H1 (cell line): ENCODE results near the gene BSPRY. TPM values are rescaled to one million over a fixed set of nuclear protein-coding genes. Genes with fewer than 3 reads are reported as not detected.
A peak's percentile ranks its signal among the peaks of the same experiment; 100 is the strongest.

Experiments used
- CTCF ChIA-PET: fragments of 300-600 bp; sonication (Branson Sonifier 250); formaldehyde crosslinking; loops from one replicate; lab custom pipeline; 2021; ENCODE audit not compliant: partially characterized antibody; lab: Charles Lee
- POLR2A ChIA-PET: fragments of 300-600 bp; sonication (Branson Sonifier 250); formaldehyde crosslinking; loops from one replicate; lab custom pipeline; 2021; ENCODE audit warnings: inconsistent platforms; ENCODE audit not compliant: partially characterized antibody; lab: Charles Lee
- DNase-seq, 2 experiments: peaks; one replicate each; pipeline versions ENCODE4 v3.0.0 to v3.0.0-alpha.2; 2010 to 2022; ENCODE audit warnings: low spot score in 2 of 2, low read depth in 1 of 2, mixed read lengths in 1 of 2
- FAIRE-seq: peaks from 2 replicates; lab custom pipeline; 2011; peaks lifted over from hg19 to GRCh38; lab: Jason Lieb, UNC
- H2AFZ ChIP-seq: 2 replicates; pipeline ENCODE4 v1.8.1; 2012; ENCODE audit warnings: low read length, inconsistent platforms
- H2AK5ac ChIP-seq: 2 replicates; pipeline ENCODE4 v1.6.1; 2013; ENCODE audit warnings: low read depth, low read length
- H2BK120ac ChIP-seq: replicated peaks from 2 replicates; pipeline ENCODE3; 2013; ENCODE audit warnings: low read depth, low read length, inconsistent platforms
- H2BK12ac ChIP-seq: 2 replicates; pipeline ENCODE4 v1.6.1; 2013; ENCODE audit warnings: low read depth, low read length
- H2BK15ac ChIP-seq: 2 replicates; pipeline ENCODE4 v1.6.1; 2013; ENCODE audit warnings: low read length
- H2BK20ac ChIP-seq: 2 replicates; pipeline ENCODE4 v1.6.1; 2013; ENCODE audit warnings: low read length
- H2BK5ac ChIP-seq: 2 replicates; pipeline ENCODE4 v1.6.1; 2013; ENCODE audit warnings: low read depth, low read length
- H3K14ac ChIP-seq: 2 replicates; pipeline ENCODE4 v1.6.1; 2013; ENCODE audit warnings: inconsistent platforms; ENCODE audit not compliant: insufficient read length
- H3K18ac ChIP-seq: 2 replicates; pipeline ENCODE4 v1.6.1; 2013; ENCODE audit warnings: low read length; ENCODE audit errors: extremely low read depth
- H3K23ac ChIP-seq: 2 replicates; pipeline ENCODE4 v1.6.1; 2013; ENCODE audit warnings: inconsistent platforms; ENCODE audit not compliant: insufficient read length
- H3K23me2 ChIP-seq: 2 replicates; pipeline ENCODE4 v1.6.1; 2013; ENCODE audit warnings: low read depth, low read length
- H3K27ac ChIP-seq: 2 replicates; pipeline ENCODE4 v1.6.1; 2011; ENCODE audit warnings: low read depth, low read length, inconsistent platforms
- H3K27me3 ChIP-seq, 4 experiments: replicated peaks in 1 of 4; 1 replicate in 1 of 4; 2 replicates in 3 of 4; pipeline versions ENCODE4 v1.6.1 to v1.8.1; 2011 to 2013; ENCODE audit warnings: low read length in 3 of 4, mild to moderate bottlenecking in 3 of 4, inconsistent platforms in 2 of 4, mixed read lengths in 2 of 4, moderate library complexity in 1 of 4; ENCODE audit not compliant: control insufficient read depth in 3 of 4, insufficient read depth in 3 of 4; ENCODE audit errors: extremely low read depth in 1 of 4
- H3K36me3 ChIP-seq, 4 experiments: 2 replicates each; pipeline versions ENCODE4 v1.6.1 to v1.8.1; 2011 to 2013; ENCODE audit warnings: mild to moderate bottlenecking in 4 of 4, low read length in 3 of 4, moderate library complexity in 2 of 4, control low read depth in 1 of 4, inconsistent platforms in 1 of 4; ENCODE audit not compliant: insufficient read depth in 4 of 4, control insufficient read depth in 2 of 4
- H3K4ac ChIP-seq: replicated peaks from 2 replicates; pipeline ENCODE3; 2013; ENCODE audit warnings: low read length, low read depth, mixed read lengths, inconsistent platforms; ENCODE audit not compliant: insufficient read length
- H3K4me1 ChIP-seq, 4 experiments: replicated peaks in 1 of 4; 1 replicate in 1 of 4; 2 replicates in 3 of 4; pipeline versions ENCODE4 v1.6.1 to v1.8.1; 2011 to 2013; ENCODE audit warnings: low read length in 3 of 4, inconsistent platforms in 2 of 4, mixed read lengths in 1 of 4; ENCODE audit not compliant: insufficient read depth in 4 of 4, control insufficient read depth in 3 of 4
- H3K4me2 ChIP-seq, 2 experiments: 2 replicates each; pipeline versions ENCODE4 v1.6.1 to v1.8.1; 2011 to 2013; ENCODE audit warnings: low read depth in 2 of 2, low read length in 2 of 2, control low read depth in 1 of 2, inconsistent platforms in 1 of 2, mild to moderate bottlenecking in 1 of 2; ENCODE audit not compliant: insufficient read depth in 1 of 2
- H3K4me3 ChIP-seq, 4 experiments: fragments of 200-600, 300-600 bp in 1 of 4; sonication (generic), shearing (Covaris generic), sonication (Bioruptor Twin) in 1 of 4; 2 replicates each; pipeline versions ENCODE4 v1.5.1 to v1.8.1; 2011 to 2016; ENCODE audit warnings: low read length in 4 of 4, low read depth in 3 of 4, control low read depth in 2 of 4, inconsistent platforms in 2 of 4, mild to moderate bottlenecking in 2 of 4, mixed read lengths in 1 of 4, moderate library complexity in 1 of 4; ENCODE audit not compliant: insufficient read depth in 2 of 4; ENCODE audit errors: extremely low read depth in 1 of 4
- H3K56ac ChIP-seq: replicated peaks from 2 replicates; pipeline ENCODE3; 2013; ENCODE audit warnings: low read depth, mild to moderate bottlenecking, mixed read lengths, low read length, inconsistent platforms; ENCODE audit not compliant: insufficient read length
- H3K79me1 ChIP-seq: 2 replicates; pipeline ENCODE4 v1.6.1; 2013; ENCODE audit warnings: low read depth, low read length, control low read depth
- H3K79me2 ChIP-seq, 2 experiments: 2 replicates each; pipeline versions ENCODE4 v1.6.1 to v1.8.1; 2012 to 2013; ENCODE audit warnings: low read length in 2 of 2, mild to moderate bottlenecking in 2 of 2, inconsistent platforms in 1 of 2; ENCODE audit not compliant: insufficient read depth in 2 of 2, control insufficient read depth in 1 of 2
- H3K9ac ChIP-seq, 4 experiments: replicated peaks in 1 of 4; 1 replicate in 1 of 4; 2 replicates in 3 of 4; pipeline versions ENCODE4 v1.6.1 to v1.8.1; 2011 to 2013; ENCODE audit warnings: low read depth in 3 of 4, low read length in 3 of 4, control low read depth in 2 of 4, mild to moderate bottlenecking in 2 of 4, moderate library complexity in 2 of 4, inconsistent platforms in 1 of 4; ENCODE audit errors: extremely low read depth in 1 of 4
- H3K9me3 ChIP-seq, 2 experiments: 2 replicates each; pipeline versions ENCODE4 v1.6.1 to v1.8.1; 2012 to 2013; ENCODE audit warnings: mild to moderate bottlenecking in 2 of 2, moderate library complexity in 2 of 2, control low read depth in 1 of 2, inconsistent platforms in 1 of 2, low read depth in 1 of 2, low read length in 1 of 2, mixed read lengths in 1 of 2; ENCODE audit not compliant: insufficient read depth in 2 of 2
- H4K20me1 ChIP-seq, 2 experiments: replicated peaks in 1 of 2; 2 replicates each; pipeline versions ENCODE3 to v1.8.1; 2011 to 2013; ENCODE audit warnings: inconsistent platforms in 2 of 2, low read length in 2 of 2, mild to moderate bottlenecking in 1 of 2; ENCODE audit not compliant: insufficient read depth in 2 of 2, control insufficient read depth in 1 of 2
- H4K5ac ChIP-seq: 2 replicates; pipeline ENCODE4 v1.6.1; 2013; ENCODE audit warnings: low read length, low read depth, mixed read lengths, inconsistent platforms; ENCODE audit not compliant: insufficient read length
- H4K8ac ChIP-seq: 2 replicates; pipeline ENCODE4 v1.8.0; 2013; ENCODE audit warnings: mild to moderate bottlenecking, moderate library complexity, low read length, inconsistent platforms; ENCODE audit not compliant: insufficient read depth; ENCODE audit errors: extremely low read depth
- H4K91ac ChIP-seq: replicated peaks from 2 replicates; pipeline ENCODE3; 2013; ENCODE audit warnings: low read length, mixed read lengths, inconsistent platforms; ENCODE audit not compliant: insufficient read length
- CHD2 ChIP-seq: IDR thresholded peaks from 2 replicates; pipeline ENCODE4 v1.6.1; 2012; ENCODE audit warnings: low read length, improper control_type of control experiment
- JUN ChIP-seq: IDR thresholded peaks from 2 replicates; pipeline ENCODE4 v1.6.1; 2011; ENCODE audit warnings: low read depth, mild to moderate bottlenecking, improper control_type of control experiment, low read length
- WGBS, 2 experiments: shearing (Covaris generic) in 1 of 2; methylation state at CpG; one replicate each; pipeline versions ENCODE4 v1.1.6 to v1.1.7; 2013 to 2015; ENCODE audit warnings: low lambda C conversion rate in 2 of 2, mixed read lengths in 2 of 2, inconsistent platforms in 1 of 2, low coverage in 1 of 2, missing lambda C conversion rate in 1 of 2; ENCODE audit not compliant: insufficient replicate concordance in 2 of 2, insufficient coverage in 1 of 2, insufficient read length in 1 of 2; ENCODE audit errors: extremely low coverage in 1 of 2, missing lambda C conversion rate in 1 of 2; 5-methylcytosine and 5-hydroxymethylcytosine counted together
- polyA plus RNA-seq, 7 experiments: library from polyadenylated mRNA; depleted of rRNA in 3 of 7; stranded (reverse) in 5 of 7; unstranded in 2 of 7; fragments of >200 nt in 5 of 7; fragments of 200-250 nt in 2 of 7; gene quantifications; 1 replicate in 5 of 7; 2 replicates in 1 of 7; 4 replicates in 1 of 7; pipeline versions ENCODE4 v1.2.1 to v1.2.3, GENCODE V29; 2011 to 2013; ENCODE audit warnings: missing spikeins in 2 of 7, mixed read lengths in 2 of 7
- total RNA-seq: library from RNA; stranded (reverse); fragmentation: NEBNext Ultra II Directional; extraction: Animal tissue kit (Norgen Biotek cat#: 25700); gene quantifications from 2 replicates; pipeline ENCODE4 v1.2.1, GENCODE V29; 2021

The BSPRY gene
- total and polyA plus RNA-seq, 2 of the 8 experiments (the other 6 are each of a cell fraction or from before 2014, with no cell fraction given): 5.5 to 10.9 TPM

GRCh38 chr9:113372059-113372458, 22.7 kb downstream of the BSPRY start:
- Histone ChIP-seq H2BK120ac (no peak overlapping the region), H2BK15ac (no peak overlapping the region), H3K27me3 (no peaks in the 10 kb centered on the region), H2AK5ac (no peak overlapping the region), H3K14ac (no peak overlapping the region), H3K9ac (no peak overlapping the region), H2BK20ac (no peak overlapping the region), H4K20me1 (peaks cover 0 to 2% of the 10 kb centered on the region in 2 experiments), H4K5ac (no peak overlapping the region), H3K4me1 (peaks cover 0 to 5% (median 2%) of the 10 kb centered on the region in 4 experiments; a peak in 3 of 7 replicates), H3K79me1 (no peaks in the 10 kb centered on the region), H2BK5ac (no peak overlapping the region), H3K18ac (no peak overlapping the region), H4K8ac (0 out of 2 replicates have a peak overlapping the region, but pooled peaks have one; percentile 1), H3K4ac (no peak overlapping the region), H3K9me3 (no peaks in the 10 kb centered on the region), H4K91ac (no peak overlapping the region), H2BK12ac (no peak overlapping the region), H3K23ac (no peak overlapping the region), H3K23me2 (no peaks in the 10 kb centered on the region; the same call in 1 of the 2 replicates), H3K36me3 (peaks cover 0 to 19% (median 2%) of the 10 kb centered on the region in 4 experiments; a peak in 4 of 8 replicates), H3K4me2 (no peak overlapping the region), H3K27ac (no peak overlapping the region), H3K4me3 (no peak overlapping the region), H2AFZ (no peak overlapping the region), H3K79me2 (peaks cover 0 to 5% of the 10 kb centered on the region in 2 experiments; a peak in 1 of 4 replicates), H3K56ac (no peak overlapping the region)
- WGBS, 2 experiments: 92% methylated on average over 5 of the region's 5 CpGs; no CpG with 5 or more reads in 1 of the 2 experiments
- ChIA-PET POLR2A (interaction anchor here (0.9 to 2.8 kb wide), 4 partner anchors 22 to 286 kb away, joined by 3 to 11 read pairs (median 3); partner anchors contain the start of genes ALAD and BSPRY), CTCF (no interaction called here)
- TF ChIP-seq CHD2 (no peak), JUN (no peak)
- FAIRE-seq (no peak), DNase-seq (no peak)
